Measurements from ENCODE around the gene TBX21. TPM values are rescaled to one million over a fixed set of nuclear protein-coding genes. Genes with fewer than 3 reads are reported as not detected.

Gene TBX21
- total and polyA plus RNA-seq, 2 experiments from 2014 or later: not detected

DNA sequence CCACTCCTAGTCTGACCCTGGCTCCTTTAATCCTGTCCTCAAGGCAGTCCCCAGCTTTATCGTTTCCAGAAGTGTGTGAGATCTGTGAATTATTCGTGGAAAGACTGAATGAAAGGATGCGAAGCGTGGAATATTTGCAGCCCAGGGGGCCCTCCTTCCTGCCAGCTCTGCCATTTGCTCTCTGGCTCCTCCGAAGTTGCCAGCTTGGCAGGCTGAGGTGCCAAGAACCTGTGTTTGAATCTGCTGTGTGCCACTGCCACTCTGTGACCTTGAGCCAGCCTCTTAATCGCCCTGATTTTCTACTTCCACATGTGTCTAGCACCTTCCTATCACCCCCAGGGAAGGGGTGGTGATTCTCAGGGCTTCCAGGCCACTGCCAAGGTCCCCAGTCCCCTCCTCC lies 28.3 kb upstream of the TBX21 start (continued):
- TF ChIP-seq, protein P1, sequence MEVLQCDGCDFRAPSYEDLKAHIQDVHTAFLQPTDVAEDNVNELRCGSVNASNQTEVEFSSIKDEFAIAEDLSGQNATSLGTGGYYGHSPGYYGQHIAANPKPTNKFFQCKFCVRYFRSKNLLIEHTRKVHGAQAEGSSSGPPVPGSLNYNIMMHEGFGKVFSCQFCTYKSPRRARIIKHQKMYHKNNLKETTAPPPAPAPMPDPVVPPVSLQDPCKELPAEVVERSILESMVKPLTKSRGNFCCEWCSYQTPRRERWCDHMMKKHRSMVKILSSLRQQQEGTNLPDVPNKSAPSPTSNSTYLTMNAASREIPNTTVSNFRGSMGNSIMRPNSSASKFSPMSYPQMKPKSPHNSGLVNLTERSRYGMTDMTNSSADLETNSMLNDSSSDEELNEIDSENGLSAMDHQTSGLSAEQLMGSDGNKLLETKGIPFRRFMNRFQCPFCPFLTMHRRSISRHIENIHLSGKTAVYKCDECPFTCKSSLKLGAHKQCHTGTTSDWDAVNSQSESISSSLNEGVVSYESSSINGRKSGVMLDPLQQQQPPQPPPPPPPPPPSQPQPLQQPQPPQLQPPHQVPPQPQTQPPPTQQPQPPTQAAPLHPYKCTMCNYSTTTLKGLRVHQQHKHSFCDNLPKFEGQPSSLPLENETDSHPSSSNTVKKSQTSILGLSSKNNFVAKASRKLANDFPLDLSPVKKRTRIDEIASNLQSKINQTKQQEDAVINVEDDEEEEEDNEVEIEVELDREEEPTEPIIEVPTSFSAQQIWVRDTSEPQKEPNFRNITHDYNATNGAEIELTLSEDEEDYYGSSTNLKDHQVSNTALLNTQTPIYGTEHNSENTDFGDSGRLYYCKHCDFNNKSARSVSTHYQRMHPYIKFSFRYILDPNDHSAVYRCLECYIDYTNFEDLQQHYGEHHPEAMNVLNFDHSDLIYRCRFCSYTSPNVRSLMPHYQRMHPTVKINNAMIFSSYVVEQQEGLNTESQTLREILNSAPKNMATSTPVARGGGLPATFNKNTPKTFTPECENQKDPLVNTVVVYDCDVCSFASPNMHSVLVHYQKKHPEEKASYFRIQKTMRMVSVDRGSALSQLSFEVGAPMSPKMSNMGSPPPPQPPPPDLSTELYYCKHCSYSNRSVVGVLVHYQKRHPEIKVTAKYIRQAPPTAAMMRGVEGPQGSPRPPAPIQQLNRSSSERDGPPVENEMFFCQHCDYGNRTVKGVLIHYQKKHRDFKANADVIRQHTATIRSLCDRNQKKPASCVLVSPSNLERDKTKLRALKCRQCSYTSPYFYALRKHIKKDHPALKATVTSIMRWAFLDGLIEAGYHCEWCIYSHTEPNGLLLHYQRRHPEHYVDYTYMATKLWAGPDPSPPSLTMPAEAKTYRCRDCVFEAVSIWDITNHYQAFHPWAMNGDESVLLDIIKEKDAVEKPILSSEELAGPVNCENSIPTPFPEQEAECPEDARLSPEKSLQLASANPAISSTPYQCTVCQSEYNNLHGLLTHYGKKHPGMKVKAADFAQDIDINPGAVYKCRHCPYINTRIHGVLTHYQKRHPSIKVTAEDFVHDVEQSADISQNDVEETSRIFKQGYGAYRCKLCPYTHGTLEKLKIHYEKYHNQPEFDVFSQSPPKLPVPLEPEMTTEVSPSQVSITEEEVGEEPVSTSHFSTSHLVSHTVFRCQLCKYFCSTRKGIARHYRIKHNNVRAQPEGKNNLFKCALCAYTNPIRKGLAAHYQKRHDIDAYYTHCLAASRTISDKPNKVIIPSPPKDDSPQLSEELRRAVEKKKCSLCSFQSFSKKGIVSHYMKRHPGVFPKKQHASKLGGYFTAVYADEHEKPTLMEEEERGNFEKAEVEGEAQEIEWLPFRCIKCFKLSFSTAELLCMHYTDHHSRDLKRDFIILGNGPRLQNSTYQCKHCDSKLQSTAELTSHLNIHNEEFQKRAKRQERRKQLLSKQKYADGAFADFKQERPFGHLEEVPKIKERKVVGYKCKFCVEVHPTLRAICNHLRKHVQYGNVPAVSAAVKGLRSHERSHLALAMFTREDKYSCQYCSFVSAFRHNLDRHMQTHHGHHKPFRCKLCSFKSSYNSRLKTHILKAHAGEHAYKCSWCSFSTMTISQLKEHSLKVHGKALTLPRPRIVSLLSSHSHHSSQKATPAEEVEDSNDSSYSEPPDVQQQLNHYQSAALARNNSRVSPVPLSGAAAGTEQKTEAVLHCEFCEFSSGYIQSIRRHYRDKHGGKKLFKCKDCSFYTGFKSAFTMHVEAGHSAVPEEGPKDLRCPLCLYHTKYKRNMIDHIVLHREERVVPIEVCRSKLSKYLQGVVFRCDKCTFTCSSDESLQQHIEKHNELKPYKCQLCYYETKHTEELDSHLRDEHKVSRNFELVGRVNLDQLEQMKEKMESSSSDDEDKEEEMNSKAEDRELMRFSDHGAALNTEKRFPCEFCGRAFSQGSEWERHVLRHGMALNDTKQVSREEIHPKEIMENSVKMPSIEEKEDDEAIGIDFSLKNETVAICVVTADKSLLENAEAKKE (CRISPR knock-in tag; IDR thresholded peaks at IDR 0.05): no peak
- TF ChIP-seq NANOG (IDR thresholded peaks at IDR 0.05; ENCODE audit: borderline replicate concordance) (no peak), ZNF114 (CRISPR knock-in tag; IDR thresholded peaks at IDR 0.05) (no peak), EZH2phosphoT487 (IDR thresholded peaks at IDR 0.05; ENCODE audit: unreplicated experiment) (no peak)
- TF ChIP-seq, protein P2, sequence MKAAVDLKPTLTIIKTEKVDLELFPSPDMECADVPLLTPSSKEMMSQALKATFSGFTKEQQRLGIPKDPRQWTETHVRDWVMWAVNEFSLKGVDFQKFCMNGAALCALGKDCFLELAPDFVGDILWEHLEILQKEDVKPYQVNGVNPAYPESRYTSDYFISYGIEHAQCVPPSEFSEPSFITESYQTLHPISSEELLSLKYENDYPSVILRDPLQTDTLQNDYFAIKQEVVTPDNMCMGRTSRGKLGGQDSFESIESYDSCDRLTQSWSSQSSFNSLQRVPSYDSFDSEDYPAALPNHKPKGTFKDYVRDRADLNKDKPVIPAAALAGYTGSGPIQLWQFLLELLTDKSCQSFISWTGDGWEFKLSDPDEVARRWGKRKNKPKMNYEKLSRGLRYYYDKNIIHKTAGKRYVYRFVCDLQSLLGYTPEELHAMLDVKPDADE (IDR thresholded peaks at IDR 0.05): no peak

DNA sequence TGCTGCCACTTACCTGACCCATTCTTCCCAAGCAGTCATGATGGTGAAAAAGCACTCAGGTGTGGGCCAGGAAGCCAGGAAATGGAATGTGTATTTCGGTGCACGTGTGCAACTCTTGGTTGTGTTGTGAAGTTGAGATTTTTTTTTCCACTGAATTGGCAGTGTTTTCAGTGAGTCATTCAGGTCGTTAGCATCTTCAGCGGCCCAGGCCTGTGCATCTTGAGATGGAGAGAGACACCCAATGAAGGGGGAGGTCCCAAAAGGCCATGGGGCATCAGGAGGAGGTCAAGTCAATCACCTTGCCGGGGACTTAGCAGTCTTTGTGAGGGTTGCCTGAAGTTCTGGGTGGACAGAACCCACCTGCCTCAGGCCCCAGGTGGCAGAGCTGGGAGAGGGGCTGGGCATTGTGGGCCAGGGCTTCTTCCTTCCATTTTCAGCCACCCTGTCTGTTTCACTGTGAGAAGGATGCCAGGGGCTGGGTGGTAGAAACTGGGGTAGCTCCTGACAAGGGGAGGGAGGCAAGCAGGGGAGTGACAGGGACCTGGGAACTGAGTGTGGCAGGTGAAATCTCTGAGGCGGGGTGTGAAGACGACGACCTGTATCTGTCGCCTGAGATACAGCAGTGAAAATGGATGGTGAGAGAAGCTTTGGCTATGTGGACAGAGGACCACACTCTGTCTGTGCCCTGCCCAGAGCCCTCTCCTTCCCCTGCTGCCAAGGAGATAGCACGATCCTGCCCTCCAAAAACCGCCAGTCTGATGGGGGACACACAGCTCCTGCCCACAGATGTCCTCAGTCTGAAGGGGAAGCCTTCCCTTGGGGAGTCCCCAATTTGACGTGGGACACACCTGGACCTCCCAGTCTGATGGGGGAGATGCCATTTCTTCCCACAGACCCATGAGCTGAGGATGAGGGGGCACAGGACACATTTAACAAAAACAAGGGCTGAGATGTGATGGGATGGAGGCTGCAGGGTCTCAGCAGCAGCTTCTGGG lies 27.2 kb upstream of the TBX21 start:
- Histone ChIP-seq H3K79me2 (replicated peaks; ENCODE audit: insufficient read depth) (no peaks in the 10 kb centered on the region), H3K27me3 (ENCODE audit: insufficient read depth) (peaks cover 28% of the 10 kb centered on the region), H3K4me1 (ENCODE audit: insufficient read depth) (peaks cover 5% of the 10 kb centered on the region; the same call in 1 of the 2 replicates), H3K4me3 (no peak overlapping the region), H3K4me2 (no peak overlapping the region), H2AFZ (no peak overlapping the region), H3F3A (replicated peaks; ENCODE audit: low read depth) (peaks cover 7% of the 10 kb centered on the region; the same call in 1 of the 2 replicates), H3K27ac (ENCODE audit: low read depth) (no peak overlapping the region), H3K9me2 (ENCODE audit: insufficient read depth) (no peaks in the 10 kb centered on the region), H3K36me3 (ENCODE audit: insufficient read depth) (no peaks in the 10 kb centered on the region), H4K20me1 (replicated peaks; ENCODE audit: insufficient read depth) (peaks cover 5% of the 10 kb centered on the region; the same call in 1 of the 2 replicates)
- TF ChIP-seq, protein P3, sequence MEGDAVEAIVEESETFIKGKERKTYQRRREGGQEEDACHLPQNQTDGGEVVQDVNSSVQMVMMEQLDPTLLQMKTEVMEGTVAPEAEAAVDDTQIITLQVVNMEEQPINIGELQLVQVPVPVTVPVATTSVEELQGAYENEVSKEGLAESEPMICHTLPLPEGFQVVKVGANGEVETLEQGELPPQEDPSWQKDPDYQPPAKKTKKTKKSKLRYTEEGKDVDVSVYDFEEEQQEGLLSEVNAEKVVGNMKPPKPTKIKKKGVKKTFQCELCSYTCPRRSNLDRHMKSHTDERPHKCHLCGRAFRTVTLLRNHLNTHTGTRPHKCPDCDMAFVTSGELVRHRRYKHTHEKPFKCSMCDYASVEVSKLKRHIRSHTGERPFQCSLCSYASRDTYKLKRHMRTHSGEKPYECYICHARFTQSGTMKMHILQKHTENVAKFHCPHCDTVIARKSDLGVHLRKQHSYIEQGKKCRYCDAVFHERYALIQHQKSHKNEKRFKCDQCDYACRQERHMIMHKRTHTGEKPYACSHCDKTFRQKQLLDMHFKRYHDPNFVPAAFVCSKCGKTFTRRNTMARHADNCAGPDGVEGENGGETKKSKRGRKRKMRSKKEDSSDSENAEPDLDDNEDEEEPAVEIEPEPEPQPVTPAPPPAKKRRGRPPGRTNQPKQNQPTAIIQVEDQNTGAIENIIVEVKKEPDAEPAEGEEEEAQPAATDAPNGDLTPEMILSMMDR (conservative IDR thresholded peaks at IDR 0.05; ENCODE audit: low read depth in 2 of 2): no peak
- no peak for TF ChIP-seq STAT1 (IDR thresholded peaks at IDR 0.05; ENCODE audit: unreplicated experiment)
- TF ChIP-seq NANOG (IDR thresholded peaks at IDR 0.05; ENCODE audit: borderline replicate concordance): no peak
- no peak for TF ChIP-seq EZH2 (IDR thresholded peaks at IDR 0.05; ENCODE audit: low read depth, unreplicated experiment)
- TF ChIP-seq POLR2AphosphoS5 (IDR thresholded peaks at IDR 0.05; ENCODE audit: low read depth): no peak
- Mint-ChIP-seq H3K27ac (no peak overlapping the region), H3K4me1 (peaks cover 14% of the 10 kb centered on the region), H3K9me3 (no peaks in the 10 kb centered on the region), H3K36me3 (ENCODE audit: low read depth) (peaks cover 3% of the 10 kb centered on the region; the same call in 1 of the 3 replicates), H3K4me3 (no peak overlapping the region), H3K27me3 (ENCODE audit: insufficient read depth, low read depth, poor library complexity) (peaks cover 21% of the 10 kb centered on the region)
- ATAC-seq (no peak), DNase-seq (ENCODE audit: low spot score) (no peak)
